Heart right ventricle (tissue), 16 donors: Measurements from ENCODE around the gene SBF2. TPM values are rescaled to one million over a fixed set of nuclear protein-coding genes. Genes with fewer than 3 reads are reported as not detected.

Source experiments
- ATAC-seq, 8 donors: fragments of 200-7000 bp; cut with Tn5 transposase; one replicate each; pipeline ENCODE4 v1.9.1; 2020; ENCODE audit warnings: mild to moderate bottlenecking in 8 of 8, moderate library complexity in 8 of 8, moderate number of reproducible peaks in 1 of 8
- DNase-seq, 2 donors: peaks; one replicate each; pipeline ENCODE4 v3.0.0-alpha.2; 2020
- H3K27ac ChIP-seq, 10 donors: fragments of 200-600 bp; sonication (generic) in 2 of 10; one replicate each; pipeline versions ENCODE4 v1.5.0 to v1.8.0; 2020 to 2022; ENCODE audit warnings: mild to moderate bottlenecking in 3 of 10
- H3K27me3 ChIP-seq, 7 donors: fragments of 200-600 bp; one replicate each; pipeline ENCODE4 v1.8.0; 2021 to 2022; ENCODE audit warnings: mild to moderate bottlenecking in 2 of 7
- H3K36me3 ChIP-seq, 9 donors: fragments of 200-600 bp; sonication (generic) in 1 of 9; one replicate each; pipeline versions ENCODE4 v1.5.0 to v1.8.0; 2020 to 2022; ENCODE audit warnings: mild to moderate bottlenecking in 2 of 9
- H3K4me1 ChIP-seq, 9 donors: fragments of 200-600 bp; sonication (generic) in 1 of 9; one replicate each; pipeline versions ENCODE4 v1.5.0 to v1.8.0; 2020 to 2022; ENCODE audit warnings: mild to moderate bottlenecking in 4 of 9
- H3K4me3 ChIP-seq, 10 donors: fragments of 200-600 bp; sonication (generic) in 2 of 10; one replicate each; pipeline versions ENCODE4 v1.5.0 to v1.8.0; 2020 to 2022; ENCODE audit warnings: mild to moderate bottlenecking in 7 of 10, moderate library complexity in 2 of 10
- H3K9me3 ChIP-seq, 11 donors: fragments of 200-600 bp in 10 of 11; sonication (generic) in 2 of 11; one replicate each; pipeline versions ENCODE4 v1.5.0 to v1.8.0; 2013 to 2022; ENCODE audit warnings: mild to moderate bottlenecking in 2 of 11, control low read depth in 1 of 11, moderate library complexity in 1 of 11
- CTCF ChIP-seq, 9 donors: fragments of 200-600 bp; sonication (generic) in 2 of 9; IDR thresholded peaks; one replicate each; pipeline versions ENCODE4 v1.5.0 to v1.8.0; 2021 to 2022; ENCODE audit warnings: antibody characterized with exemption in 9 of 9, mild to moderate bottlenecking in 5 of 9, moderate library complexity in 1 of 9
- WGBS, 2 donors: extraction: QIAGEN DNeasy Blood & Tissue Kit; methylation state at CpG; one replicate each; pipeline ENCODE4 v1.1.7; 2013; ENCODE audit warnings: inconsistent platforms in 1 of 2; 5-methylcytosine and 5-hydroxymethylcytosine counted together
- intact Hi-C, 10 donors: fragments of 100-400 bp; cut with DNase I; formaldehyde crosslinking; loops; one replicate each; pipeline versions ENCODE4 v1.11.1 to v1.14.2; 2022
- polyA plus RNA-seq, 2 donors: library from polyadenylated mRNA; stranded (reverse); fragments of 200-250 nt; gene quantifications; one replicate each; pipeline ENCODE4 v1.2.3, GENCODE V29; 2013
- total RNA-seq, 10 donors: library from RNA; stranded (reverse); fragmentation: NEBNext Ultra II Directional in 3 of 10; extraction: Animal tissue kit (Norgen Biotek cat#: 25700) in 3 of 10; gene quantifications; one replicate each; pipeline versions ENCODE4 v1.2.1 to v1.2.4, GENCODE V29; 2021 to 2023
- donor health status: Arrhythmogenic right ventricular cardiomyopathy.
- donor health status: ischemic (EF 13 %, LVEDD 7.1; RV severe dilation, severe dysfunction).
- donor health status: healthy with polysubstance abuse.
- donor health status: DM: no; HTN: yes; CAD: no.
- donor health status: DM: no; HTN: no; CAD: no.
- donor health status: ischemic (EF 25% LVEDD 6.9; RV normal size, moderate dysfunction).
- donor health status: ischemic (EF 25% LVEDD 5.7; RV mildly dilated, moderate dysfunction).
- donor health status: healthy.
- donor health status: DM: yes; HTN: yes; CAD: no.
- donor health status: Ischemic cardiomyopathy.
- donor health status: ischemic (EF 35%, LVEDD 5.7; RV mildly dilated, moderate dysfunction).
- donor health status: nonischemic (EF 11% LVEDD 7.7; RV severe dilation, severe dysfunction).
- donor health status: DM: yes; HTN: yes; CAD: no.
- donor health status: PGD.
- donor health status: ischemic (EF 29% LVEDD 5.4; RV normal size, mild dysfunction).
- donor health status: nonischemic (EF 23%, LVEDD 6.1; RV moderate dilation, normal function).

SBF2 gene
- total and polyA plus RNA-seq, 12 donors: 8.9 to 27.1 (median 21.2) TPM

- DNase-seq: no peak
- Histone ChIP-seq H3K27ac (no peak overlapping the region), H3K4me3 (no peak overlapping the region), H3K36me3 (no peaks in the 10 kb centered on the region), H3K9me3 (peaks cover 0 to 9% (median 0%) of the 10 kb centered on the region in 11 donors), H3K27me3 (no peaks in the 10 kb centered on the region), H3K4me1 (peaks cover 5 to 65% (median 40%) of the 10 kb centered on the region in 9 donors)
- WGBS, 2 donors: 42 to 57% methylated on average over 1 of the region's 1 CpG
- ATAC-seq: no peak
- intact Hi-C loops: loop anchor here in 9 of 10 donors (1.0 to 10.0 kb wide), 9 partner anchors 116 to 799 kb away; no protein-coding TSS in a partner anchor
- no peak for TF ChIP-seq CTCF (IDR thresholded peaks at IDR 0.05)
Measured at GRCh38 chr11:10323793-10324170, 29.8 kb upstream of the SBF2 start.

- no peak overlapping the region for H3K4me3 ChIP-seq
- TF ChIP-seq CTCF (IDR thresholded peaks at IDR 0.05): peak; percentile 33 to 75 (median 62)
- H3K36me3 ChIP-seq: no peaks in the 10 kb centered on the region
- intact Hi-C loops: loop anchor here in 9 of 10 donors (1.0 to 10.0 kb wide), 9 partner anchors 116 to 798 kb away; no protein-coding TSS in a partner anchor
- ATAC-seq: peak; percentile 23 to 65 (median 59)
- H3K27me3 ChIP-seq: no peaks in the 10 kb centered on the region
- H3K4me1 ChIP-seq: peaks cover 5 to 58% (median 34%) of the 10 kb centered on the region in 9 donors
- H3K9me3 ChIP-seq: peaks cover 0 to 9% (median 0%) of the 10 kb centered on the region in 11 donors
- H3K27ac ChIP-seq: peak overlapping the region in 5 of 10 donors; percentile 17 to 59 (median 25)
- DNase-seq: peak in 1 of 2 donors; percentile 46
- WGBS, 2 donors: 31 to 33% methylated on average over 8 of the region's 8 CpGs
Measured at GRCh38 chr11:10322830-10323792, 29.1 kb upstream of the SBF2 start.

- Histone ChIP-seq H3K27ac (peak overlapping the region in 4 of 10 donors; percentile 17 to 59 (median 30)), H3K36me3 (no peaks in the 10 kb centered on the region), H3K4me3 (no peak overlapping the region), H3K4me1 (peaks cover 5 to 51% (median 32%) of the 10 kb centered on the region in 9 donors), H3K9me3 (peaks cover 0 to 3% (median 0%) of the 10 kb centered on the region in 11 donors), H3K27me3 (no peaks in the 10 kb centered on the region)
- peak in 1 of 8 donors; percentile 29 for ATAC-seq
- intact Hi-C loops: loop anchor here in 9 of 10 donors (2.0 to 10.0 kb wide), 8 partner anchors 115 to 798 kb away; no protein-coding TSS in a partner anchor
- no peak for DNase-seq
- TF ChIP-seq CTCF (IDR thresholded peaks at IDR 0.05): no peak
- 78 to 81% methylated on average over 2 of the region's 2 CpGs for WGBS, 2 donors
Measured at GRCh38 chr11:10322401-10322800, 28.4 kb upstream of the SBF2 start.

GRCh38 chr11:10320736-10321465 lies 26.9 kb upstream of the SBF2 start:
- WGBS, 2 donors: 87 to 92% methylated on average over 4 of the region's 4 CpGs
- Histone ChIP-seq H3K27ac (no peak overlapping the region), H3K36me3 (no peaks in the 10 kb centered on the region), H3K4me1 (peaks cover 0 to 40% (median 21%) of the 10 kb centered on the region in 9 donors), H3K4me3 (no peak overlapping the region), H3K27me3 (no peaks in the 10 kb centered on the region), H3K9me3 (no peaks in the 10 kb centered on the region)
- no peak for TF ChIP-seq CTCF (IDR thresholded peaks at IDR 0.05)
- no peak for DNase-seq
- intact Hi-C loops: loop anchor here in 9 of 10 donors (5.0 to 10.0 kb wide), 7 partner anchors 114 to 796 kb away; no protein-coding TSS in a partner anchor
- ATAC-seq: no peak
